Activated naive CD4-positive, alpha-beta T cell treated with anti-CD3 and anti-CD28 coated beads, Interleukin-2, amount 50 U/mL, for 72 hours (primary cell): ENCODE results near the gene SSTR3. TPM values are rescaled to one million over a fixed set of nuclear protein-coding genes. Genes with fewer than 3 reads are reported as not detected.
A peak's percentile ranks its signal among the peaks of the same experiment; 100 is the strongest.
"Not testable (repeated sequence)": the region's sequence is repeated elsewhere in the genome, so short reads cannot be mapped to it uniquely, and the experiment has no call there.

ENCODE experiments used
- ATAC-seq, 2 donors: fragments of 150-1000 bp; cut with Tn5 transposase; 2 replicates each; pipeline ENCODE4 v1.10.0; 2021; ENCODE audit warnings: mild to moderate bottlenecking in 2 of 2, moderate library complexity in 2 of 2
- DNase-seq, 2 donors: peaks; one replicate each; pipeline ENCODE4 v3.0.0; 2021 to 2022; ENCODE audit warnings: low spot score in 2 of 2
- H3K27ac Mint-ChIP-seq, 2 donors: one replicate each; pipeline ENCODE4 v1.8.0; 2022; ENCODE audit warnings: mild to moderate bottlenecking in 2 of 2, mixed read lengths in 2 of 2
- H3K36me3 Mint-ChIP-seq, 2 donors: one replicate each; pipeline ENCODE4 v1.8.0; 2022; ENCODE audit warnings: mixed read lengths in 2 of 2
- H3K9me3 Mint-ChIP-seq, 2 donors: one replicate each; pipeline ENCODE4 v1.8.0; 2022; ENCODE audit warnings: mixed read lengths in 2 of 2
- total RNA-seq, 2 donors: library from RNA; stranded (reverse); gene quantifications; one replicate each; pipeline ENCODE4 v1.2.3, GENCODE V29; 2022

SSTR3 gene
- total RNA-seq, 2 donors from 2014 or later, result 5.2 to 28.1 TPM

GRCh38 chr22:37233751-37234631, 21.7 kb upstream of the SSTR3 start:
- Mint-ChIP-seq H3K27ac (peak overlapping the region; percentile 78 to 98), H3K36me3 (peaks cover 45 to 75% of the 10 kb centered on the region in 2 donors), H3K9me3 (no peaks in the 10 kb centered on the region)
- peak in 1 of 2 donors; percentile 72 for DNase-seq
- no peak for ATAC-seq

- DNase-seq, H3K9me3 Mint-ChIP-seq, ATAC-seq: not testable (repeated sequence)
- Mint-ChIP-seq H3K27ac (peak overlapping the region; percentile 78 to 84), H3K36me3 (peaks cover 44 to 75% of the 10 kb centered on the region in 2 donors)
Observed at GRCh38 chr22:37233371-37233750, 21.1 kb upstream of the SSTR3 start.

- ATAC-seq (no peak), DNase-seq (peak; percentile 27 to 55)
- Mint-ChIP-seq H3K36me3 (peaks cover 39 to 70% of the 10 kb centered on the region in 2 donors), H3K27ac (peak overlapping the region; percentile 97 to 99), H3K9me3 (no peaks in the 10 kb centered on the region)
Observed at GRCh38 chr22:37232140-37232998, 20.1 kb upstream of the SSTR3 start.

- H3K9me3 Mint-ChIP-seq, result no peaks in the 10 kb centered on the region
- peak; percentile 45 to 64 for DNase-seq
- H3K27ac Mint-ChIP-seq, result peak overlapping the region; percentile 97 to 99
- ATAC-seq, result peak; percentile 1 to 30
- peaks cover 32 to 63% of the 10 kb centered on the region in 2 donors for H3K36me3 Mint-ChIP-seq
Observed at GRCh38 chr22:37231406-37232139, 19.3 kb upstream of the SSTR3 start.

- peak overlapping the region; percentile 97 to 99 for H3K27ac Mint-ChIP-seq
- peaks cover 25 to 63% of the 10 kb centered on the region in 2 donors for H3K36me3 Mint-ChIP-seq
- DNase-seq (peak; percentile 80 to 83), ATAC-seq (peak; percentile 49 to 68)
- H3K9me3 Mint-ChIP-seq, result no peaks in the 10 kb centered on the region
Observed at GRCh38 chr22:37230673-37231405, 18.6 kb upstream of the SSTR3 start.

- peak; percentile 82 to 92 for DNase-seq
- H3K27ac Mint-ChIP-seq, result peak overlapping the region; percentile 97 to 99
- peak; percentile 77 to 79 for ATAC-seq
- peaks cover 18 to 63% of the 10 kb centered on the region in 2 donors for H3K36me3 Mint-ChIP-seq
- no peaks in the 10 kb centered on the region for H3K9me3 Mint-ChIP-seq
Observed at GRCh38 chr22:37229805-37230672, 17.8 kb upstream of the SSTR3 start.

- no peaks in the 10 kb centered on the region for H3K9me3 Mint-ChIP-seq
- DNase-seq (peak in 1 of 2 donors; percentile 78), ATAC-seq (peak in 1 of 2 donors; percentile 30)
- peaks cover 21 to 63% of the 10 kb centered on the region in 2 donors for H3K36me3 Mint-ChIP-seq
- peak overlapping the region; percentile 99 for H3K27ac Mint-ChIP-seq
Observed at GRCh38 chr22:37229012-37229804, 16.9 kb upstream of the SSTR3 start.

- ATAC-seq, result peak in 1 of 2 donors; percentile 3
Observed at GRCh38 chr22:37228106-37229011, 16.1 kb upstream of the SSTR3 start.

GRCh38 chr22:37226514-37226913, 14.2 kb upstream of the SSTR3 start:
- peak in 1 of 2 donors; percentile 54 for DNase-seq
- ATAC-seq, result no peak
- H3K27ac Mint-ChIP-seq, result peak overlapping the region; percentile 89 to 94
- H3K36me3 Mint-ChIP-seq, result peaks cover 34 to 70% of the 10 kb centered on the region in 2 donors
- H3K9me3 Mint-ChIP-seq, result peaks cover 0 to 4% of the 10 kb centered on the region in 2 donors

More at GRCh38 chr22:37228106-37229011, 16.1 kb upstream of the SSTR3 start:
- peak in 1 of 2 donors; percentile 74 for DNase-seq
- Mint-ChIP-seq H3K27ac (peak overlapping the region; percentile 99), H3K36me3 (peaks cover 29 to 66% of the 10 kb centered on the region in 2 donors), H3K9me3 (no peaks in the 10 kb centered on the region)

GRCh38 chr22:37226087-37226486, 13.8 kb upstream of the SSTR3 start:
- H3K9me3 Mint-ChIP-seq, result peaks cover 0 to 6% of the 10 kb centered on the region in 2 donors
- peak overlapping the region; percentile 89 to 94 for H3K27ac Mint-ChIP-seq
- H3K36me3 Mint-ChIP-seq, result peaks cover 38 to 74% of the 10 kb centered on the region in 2 donors
- DNase-seq, result no peak
- no peak for ATAC-seq

- Mint-ChIP-seq H3K27ac (peak overlapping the region; percentile 74 to 94), H3K36me3 (peaks cover 43 to 81% of the 10 kb centered on the region in 2 donors), H3K9me3 (peaks cover 5 to 6% of the 10 kb centered on the region in 2 donors)
- no peak for ATAC-seq
- no peak for DNase-seq
Observed at GRCh38 chr22:37225481-37225880, 13.2 kb upstream of the SSTR3 start.

GRCh38 chr22:37224757-37225420, 12.6 kb upstream of the SSTR3 start:
- H3K27ac Mint-ChIP-seq, result peak overlapping the region; percentile 94 to 98
- DNase-seq (no peak), ATAC-seq (no peak)
- H3K36me3 Mint-ChIP-seq, result peaks cover 45 to 84% of the 10 kb centered on the region in 2 donors
- H3K9me3 Mint-ChIP-seq, result peaks cover 5 to 6% of the 10 kb centered on the region in 2 donors
